AG08396 (cell line): ENCODE results near the gene DNAJC7.
"Not testable (repeated sequence)": the region's sequence is repeated elsewhere in the genome, so short reads cannot be mapped to it uniquely, and the experiment has no call there.

Experiments
- DNase-seq: peaks from one replicate; pipeline ENCODE4 v3.0.0; 2012; ENCODE audit warnings: low spot score, mixed read lengths

DNAJC7 gene

DNA sequence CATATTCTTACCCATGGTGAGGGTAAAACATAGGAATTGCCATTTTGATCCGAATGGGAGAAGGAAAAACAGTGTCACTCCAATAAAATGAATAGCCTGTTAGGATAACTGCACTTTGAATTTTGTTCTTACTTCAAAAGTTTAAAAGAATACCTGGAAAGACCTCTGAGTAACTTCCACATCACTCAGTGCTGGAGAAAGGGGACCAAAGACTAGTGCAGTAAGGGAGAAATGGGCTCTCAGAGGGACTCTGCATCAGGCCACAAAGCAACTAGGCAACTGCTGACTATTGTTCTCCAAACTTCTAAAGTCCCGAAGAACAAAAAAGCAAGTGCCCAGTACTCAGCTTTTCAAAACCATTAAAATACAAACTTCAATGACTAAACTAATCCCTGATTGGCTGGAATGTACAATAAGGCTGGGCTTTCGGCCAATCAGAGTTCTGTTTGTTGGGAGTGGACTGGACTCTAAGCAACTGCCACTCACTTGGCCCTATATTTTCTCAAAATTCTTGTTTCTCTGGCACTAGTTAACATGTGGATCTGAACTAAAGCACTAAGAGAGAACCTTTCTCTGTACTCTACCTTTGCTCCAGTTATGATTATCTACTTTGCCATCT is 6.2 kb downstream of the DNAJC7 start:
- peak; percentile 68 for DNase-seq

DNA sequence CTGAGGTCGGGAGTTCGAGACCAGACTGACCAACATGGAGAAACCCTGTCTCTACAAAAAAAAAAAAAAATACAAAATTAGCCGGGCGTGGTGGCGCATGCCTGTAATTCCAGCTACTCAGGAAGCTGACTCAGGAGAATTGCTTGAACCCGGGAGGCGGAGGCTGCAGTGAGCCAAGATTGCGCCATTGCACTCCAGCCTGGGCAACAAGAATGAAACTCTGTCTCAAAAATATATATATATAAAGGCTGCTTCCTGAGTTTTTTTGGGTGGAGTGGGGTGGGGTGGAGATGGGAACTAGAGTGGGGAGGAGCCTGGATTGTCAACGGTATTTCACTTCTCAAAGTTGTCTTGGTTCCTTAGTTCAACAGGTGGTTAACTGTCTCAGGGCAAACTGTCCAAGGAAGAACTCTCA is 7.0 kb downstream of the DNAJC7 start:
- not testable (repeated sequence) for DNase-seq

DNA sequence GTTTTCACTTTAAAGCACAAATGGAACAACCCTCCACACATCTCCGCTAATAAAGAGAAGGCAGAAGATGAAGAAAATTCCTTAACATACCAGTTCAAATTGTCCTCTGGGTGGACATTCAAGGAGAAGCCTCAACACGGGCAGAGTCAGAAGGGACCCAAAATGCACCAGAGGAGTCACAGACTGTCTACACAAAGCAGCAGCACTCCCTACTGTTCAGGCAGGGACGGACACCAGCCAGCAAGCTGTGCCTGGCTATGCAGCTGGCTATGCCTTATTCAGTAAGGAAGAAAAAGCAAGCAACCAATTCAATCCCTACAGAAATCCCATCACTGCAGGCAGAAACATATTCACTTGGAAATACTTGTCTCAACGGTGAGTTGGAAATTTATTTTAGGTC is 8.1 kb downstream of the DNAJC7 start:
- no peak for DNase-seq

DNA sequence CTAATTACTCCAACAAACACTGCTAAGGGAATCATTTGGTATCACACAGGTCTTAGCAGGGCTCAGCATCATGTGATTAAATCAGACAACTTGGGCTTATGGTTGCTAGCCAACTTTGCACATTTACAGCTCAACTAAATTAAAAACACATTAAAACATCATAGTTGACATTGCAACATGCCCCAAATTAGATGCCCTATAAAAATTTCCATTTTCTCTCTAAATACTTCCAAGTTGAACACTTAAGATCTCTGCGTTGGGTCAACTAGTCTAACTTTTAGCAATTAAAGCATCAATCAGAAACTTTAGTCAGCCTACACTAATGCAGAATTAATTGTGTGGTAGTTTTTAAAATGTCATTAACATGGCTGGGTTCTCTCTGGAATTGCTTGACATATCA is 12.1 kb downstream of the DNAJC7 start:
- no peak for DNase-seq

DNA sequence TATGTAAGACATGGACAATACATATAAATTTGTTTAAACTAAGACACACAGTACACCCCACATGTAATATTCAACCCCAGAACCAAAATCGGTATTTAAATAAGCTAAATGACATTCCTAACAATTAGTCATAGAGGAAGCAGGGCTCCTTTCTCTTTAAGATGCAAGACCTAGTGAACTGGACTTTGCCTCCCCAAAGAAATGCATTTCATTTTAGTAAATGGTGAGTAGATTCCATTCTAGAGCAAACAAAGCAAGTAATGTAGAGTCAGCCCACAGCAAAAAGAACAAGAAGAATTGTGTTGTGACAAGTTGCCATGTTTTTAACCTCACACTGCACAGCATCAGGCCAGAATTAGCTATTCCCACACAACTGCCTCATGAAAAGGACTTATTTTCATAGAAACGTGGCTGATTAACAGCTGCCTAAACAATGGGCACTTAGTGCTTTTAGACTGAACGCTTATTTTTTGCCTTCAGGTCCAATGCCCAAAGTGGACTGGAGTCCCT is 14.4 kb downstream of the DNAJC7 start:
- no peak for DNase-seq

DNA sequence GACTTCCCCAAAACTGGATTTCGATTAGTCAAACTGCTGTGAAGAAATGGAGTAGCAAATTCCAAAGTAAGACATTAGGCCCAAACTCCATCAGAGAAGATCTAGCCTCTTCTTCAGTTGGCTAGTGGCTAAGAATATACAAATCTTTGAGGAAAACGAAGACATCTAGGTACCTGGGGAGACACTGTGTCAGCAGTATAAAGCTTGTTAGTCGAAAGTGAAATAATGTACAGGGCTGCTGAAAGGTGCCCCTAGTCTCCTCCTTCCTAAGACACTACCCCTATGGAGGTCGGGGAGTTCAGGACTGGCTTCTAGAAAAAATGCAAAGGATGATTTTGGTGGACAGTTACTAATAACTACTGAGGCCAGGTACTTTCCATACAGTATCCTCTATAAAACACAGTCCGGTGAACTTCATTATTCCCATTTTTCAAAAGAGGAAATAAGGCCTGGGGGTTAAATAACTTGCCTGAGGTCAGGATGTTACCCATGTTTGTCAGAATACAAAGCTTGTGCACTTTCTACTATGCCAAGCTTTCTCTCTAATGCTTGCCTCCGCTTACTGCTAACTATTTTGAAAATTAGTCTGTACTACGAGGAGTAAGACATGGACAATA is 15.0 kb downstream of the DNAJC7 start:
- no peak for DNase-seq

DNA sequence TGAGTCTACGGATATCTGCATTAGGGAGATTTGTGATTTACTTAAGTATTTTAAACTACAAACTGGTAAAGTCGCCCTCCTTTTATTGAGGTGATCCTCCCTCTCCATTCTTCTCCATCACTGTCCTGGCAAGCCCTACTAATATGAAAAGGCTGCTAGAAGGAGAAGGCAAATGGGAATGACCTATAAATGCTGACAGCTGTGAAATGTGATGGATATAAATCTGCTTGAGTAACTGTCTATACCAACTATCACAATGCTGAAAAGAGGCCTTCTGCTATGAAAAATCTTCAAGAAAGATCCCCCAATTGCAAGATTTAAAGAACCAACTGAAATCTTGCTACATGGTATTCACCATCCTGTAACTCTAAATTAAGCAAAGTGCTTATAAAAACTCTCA is 15.5 kb downstream of the DNAJC7 start:
- DNase-seq = no peak

DNA sequence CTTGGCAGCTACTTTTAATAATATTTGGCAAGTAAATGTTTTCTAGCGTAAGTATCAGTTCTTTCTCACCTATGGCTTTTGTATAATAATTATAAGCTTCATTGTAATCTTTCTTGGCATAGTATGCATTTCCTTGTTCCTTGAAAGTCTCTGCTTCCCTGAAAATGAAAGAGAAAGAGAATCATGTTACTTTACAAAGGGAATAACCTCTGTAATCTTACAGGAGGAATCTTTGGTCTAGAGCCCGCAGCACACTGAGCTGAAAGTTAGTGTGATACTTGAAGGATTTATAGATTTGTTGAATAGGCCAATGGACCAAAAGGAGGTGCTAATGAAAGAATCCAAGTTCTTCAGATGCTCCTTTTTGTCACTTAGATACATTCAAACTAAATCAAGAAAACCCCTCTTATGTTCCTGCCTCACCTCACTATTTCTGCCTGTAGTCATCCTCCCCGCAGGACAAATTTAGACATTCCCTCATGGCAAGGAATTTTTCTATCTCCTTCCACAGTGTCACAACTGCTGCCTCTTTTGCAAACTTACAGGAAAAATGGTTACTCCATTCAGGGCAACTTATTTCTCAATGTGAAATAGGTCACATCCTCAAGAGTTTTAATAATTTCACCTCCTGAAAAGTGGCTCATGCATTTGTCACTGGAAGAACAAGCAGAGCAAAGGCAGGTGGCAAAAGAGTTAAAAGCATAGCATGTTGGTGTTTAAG is 16.7 kb downstream of the DNAJC7 start:
- no peak for DNase-seq

DNA sequence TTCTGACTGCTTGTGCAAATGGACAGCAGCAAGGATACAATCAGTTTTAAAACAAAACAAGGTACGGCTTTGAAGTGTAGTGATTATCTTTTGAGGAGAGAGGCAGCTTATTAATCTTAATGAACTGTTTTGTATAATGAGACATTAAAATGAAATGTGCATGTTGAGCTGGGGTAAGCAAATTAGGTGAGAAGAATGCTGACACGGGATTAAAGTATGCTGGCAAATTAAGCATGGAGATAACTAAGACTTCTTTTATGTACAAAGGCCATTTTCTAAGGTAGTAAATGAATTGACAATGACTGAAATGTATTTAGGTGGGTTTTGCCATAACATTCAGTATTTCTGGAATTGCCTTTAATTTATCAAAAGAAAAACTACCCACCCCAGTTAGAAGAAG is 18.7 kb downstream of the DNAJC7 start:
- DNase-seq = no peak

DNA sequence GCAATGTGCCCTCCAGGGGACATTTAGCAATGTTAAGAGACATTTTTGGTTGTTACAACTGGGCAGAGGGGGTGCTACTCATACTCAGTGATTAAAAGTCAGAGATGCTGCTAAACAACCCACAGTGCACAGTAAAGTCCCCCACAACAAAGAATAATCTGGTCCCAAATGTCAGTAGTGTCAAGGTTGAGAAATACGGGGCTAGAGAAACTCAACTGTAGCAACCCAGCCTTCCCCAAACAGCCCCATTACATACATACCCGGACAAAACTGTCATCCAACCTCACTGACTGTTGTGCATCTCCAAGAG is 20.4 kb downstream of the DNAJC7 start:
- no peak for DNase-seq

DNA sequence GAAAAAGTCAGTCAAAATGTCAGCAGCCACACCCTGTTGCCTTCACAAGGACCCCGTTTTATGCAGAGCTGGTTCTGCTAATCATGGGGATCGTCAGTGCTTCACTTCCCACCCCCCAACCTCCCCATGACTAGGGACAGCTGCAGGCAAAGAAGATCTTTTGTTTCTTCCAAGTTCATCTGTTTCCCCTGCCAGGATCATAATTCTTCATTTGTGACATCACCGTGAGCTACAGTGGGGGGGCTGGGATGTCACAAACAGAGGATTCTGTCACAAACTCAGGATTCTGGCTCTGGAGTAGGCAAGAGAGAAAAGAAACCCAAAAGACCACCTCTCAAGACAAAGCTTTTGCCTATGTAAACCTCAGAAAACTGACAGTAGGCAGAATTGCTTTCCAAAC is 24.7 kb downstream of the DNAJC7 start:
- no peak for DNase-seq

DNA sequence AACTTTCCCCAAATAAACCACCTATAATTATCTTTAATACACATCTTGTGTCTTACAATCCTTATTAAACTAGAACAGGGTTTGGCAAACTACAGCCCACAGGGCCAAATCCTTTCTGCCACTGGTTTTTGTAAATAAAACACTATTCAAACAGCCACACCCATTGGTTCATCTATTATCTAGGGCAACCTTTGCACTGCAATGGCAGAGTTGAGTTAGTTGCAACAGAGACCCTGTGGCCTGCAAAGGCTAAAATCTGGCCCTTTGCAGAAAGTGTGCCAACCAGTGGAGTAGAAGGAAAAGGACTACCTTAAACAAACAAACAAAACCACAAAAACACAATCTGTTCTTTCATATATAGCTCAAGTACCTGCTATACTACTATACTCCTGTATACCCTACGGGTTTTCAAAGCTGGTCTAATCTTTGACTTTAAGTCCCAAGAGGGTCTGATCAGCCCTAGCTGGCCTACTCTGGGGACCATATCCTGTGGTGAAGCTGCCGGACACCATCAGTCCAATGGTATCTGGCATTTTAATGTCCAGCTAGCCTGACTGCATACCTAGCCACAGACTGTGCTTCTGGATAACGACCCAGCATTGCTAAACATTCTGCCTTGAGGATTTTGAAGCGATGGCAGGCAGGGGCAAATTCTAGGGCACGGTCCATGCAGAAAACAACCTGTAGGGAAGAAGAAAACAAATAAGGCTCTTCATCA is 27.4 kb downstream of the DNAJC7 start:
- no peak for DNase-seq

DNA sequence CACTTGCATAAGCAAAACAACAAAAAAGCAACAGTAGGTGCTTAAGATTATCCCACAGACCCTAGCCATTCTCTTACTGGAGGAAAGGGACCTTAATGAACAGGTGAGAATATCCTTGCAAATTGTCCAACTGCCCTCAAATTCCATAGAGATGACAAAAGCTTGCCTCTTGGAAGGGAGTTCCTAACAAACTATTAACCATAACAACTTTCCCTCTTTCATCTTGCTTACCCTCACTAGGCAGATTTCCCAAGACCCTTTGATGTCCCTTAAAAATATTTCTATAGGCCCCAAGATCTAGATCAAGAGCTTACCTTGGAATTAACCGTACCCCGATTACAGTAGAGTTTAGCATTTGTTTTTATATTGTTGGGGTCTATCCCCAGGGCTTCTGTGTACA is 28.8 kb downstream of the DNAJC7 start:
- no peak for DNase-seq

DNA sequence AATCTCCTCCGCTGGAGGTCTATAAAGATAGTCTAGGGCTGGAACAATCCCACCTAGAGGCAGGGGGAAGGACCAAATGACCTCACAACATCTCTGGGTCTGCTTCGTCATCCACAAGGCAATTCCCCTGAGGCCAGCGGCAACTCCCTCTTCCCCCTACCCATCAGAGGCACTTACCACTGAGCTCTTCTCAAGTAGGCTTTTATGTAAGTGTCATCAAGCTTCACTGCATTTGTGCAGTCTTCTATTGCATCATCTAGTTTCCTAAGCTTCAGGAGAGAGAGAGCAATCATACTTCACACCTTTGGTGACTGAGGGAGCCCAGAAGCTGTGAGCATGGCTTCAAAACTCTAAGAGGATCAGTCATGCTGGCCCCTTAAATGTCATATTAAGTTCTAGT is 29.6 kb downstream of the DNAJC7 start:
- no peak for DNase-seq

DNA sequence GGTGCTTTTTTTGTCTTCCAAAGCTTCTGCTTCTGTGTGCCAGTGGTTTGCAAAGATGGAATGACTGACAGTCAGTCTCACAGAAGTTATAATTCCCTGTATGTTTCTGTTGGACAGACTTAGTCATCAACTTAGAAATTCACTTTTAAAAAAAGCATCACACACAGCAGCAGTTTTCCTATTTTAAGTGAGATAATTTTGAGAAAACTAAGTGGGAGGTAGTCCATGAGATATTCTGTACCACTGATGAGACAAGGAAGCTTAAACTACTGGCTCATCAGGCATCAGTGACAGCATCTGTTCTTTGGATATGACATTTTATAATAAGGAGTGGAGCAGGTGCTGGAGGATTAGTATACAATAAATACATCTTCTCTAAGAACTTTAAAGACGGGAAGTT is 30.6 kb downstream of the DNAJC7 start:
- DNase-seq = no peak

DNA sequence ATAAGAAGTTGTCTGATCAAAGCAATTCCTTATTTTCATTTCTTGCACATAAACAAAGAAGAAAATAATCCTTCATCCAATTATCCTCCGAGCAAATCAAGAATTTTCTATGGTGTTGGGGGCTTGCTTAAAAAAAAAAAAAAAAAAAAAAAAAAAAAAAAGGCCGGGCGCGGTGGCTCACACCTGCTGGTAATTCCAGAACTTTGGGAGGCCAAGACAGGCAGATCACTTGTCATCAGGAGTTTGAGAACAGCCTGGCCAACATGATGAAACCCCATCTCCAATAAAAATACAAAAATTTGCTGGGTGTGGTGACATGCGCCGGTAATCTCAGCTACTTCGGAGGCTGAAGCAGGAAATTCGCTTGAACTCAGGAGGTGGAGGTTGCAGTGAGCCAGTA is 31.3 kb downstream of the DNAJC7 start:
- DNase-seq = no peak

DNA sequence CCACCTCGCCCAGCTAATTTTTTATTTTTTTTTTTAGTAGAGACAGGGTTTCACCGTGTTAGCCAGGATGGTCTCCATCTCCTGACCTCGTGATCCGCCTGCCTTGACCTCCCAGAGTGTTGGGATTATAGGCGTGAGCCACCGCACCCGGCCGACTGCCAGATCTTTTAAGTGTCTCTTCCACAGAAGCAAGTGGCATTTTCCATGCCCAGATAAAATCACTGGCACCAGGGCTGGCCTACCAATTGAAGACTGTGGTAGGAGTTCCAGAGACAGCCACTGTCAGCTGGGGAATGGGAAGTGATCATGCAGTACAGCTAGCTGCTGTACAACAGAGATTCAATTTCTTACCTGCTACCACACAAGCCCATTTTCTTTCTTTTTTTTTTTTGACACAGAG is 32.8 kb downstream of the DNAJC7 start:
- no peak for DNase-seq

DNA sequence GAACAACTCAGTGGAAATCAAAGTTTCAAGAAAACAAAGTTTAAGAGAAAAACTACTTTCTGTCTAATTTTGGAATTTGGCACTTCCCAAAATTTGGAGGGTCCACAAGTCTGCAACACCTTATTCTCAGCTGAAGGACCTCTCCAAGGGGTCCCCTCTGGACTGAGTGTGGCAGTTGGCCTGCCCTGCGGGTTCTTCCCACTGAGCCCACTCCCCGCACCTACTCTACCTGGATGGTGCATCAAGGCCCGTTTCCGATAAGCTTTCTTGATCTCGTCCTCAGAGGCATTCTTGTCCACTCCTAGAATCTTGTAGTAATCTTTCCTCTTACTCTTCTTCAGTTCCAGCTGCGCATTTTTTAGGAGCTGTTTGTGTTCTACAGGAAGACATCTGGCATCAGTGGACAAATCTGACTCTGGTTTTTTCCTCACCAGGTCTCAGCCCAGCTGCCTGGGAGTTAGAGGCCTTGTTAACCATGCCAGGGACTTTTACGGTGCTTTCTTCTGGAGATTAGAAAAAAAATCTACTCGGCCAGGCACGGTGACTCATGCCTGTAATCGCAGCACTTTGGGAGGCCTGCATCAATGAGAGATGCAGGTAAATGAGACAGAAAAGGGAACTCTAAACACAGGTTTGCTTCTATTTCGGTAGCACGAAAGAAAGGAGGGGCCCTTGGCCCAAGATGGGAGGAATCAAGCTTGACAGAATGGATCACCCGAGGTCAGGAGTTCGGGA is 35.0 kb downstream of the DNAJC7 start:
- DNase-seq = no peak

DNA sequence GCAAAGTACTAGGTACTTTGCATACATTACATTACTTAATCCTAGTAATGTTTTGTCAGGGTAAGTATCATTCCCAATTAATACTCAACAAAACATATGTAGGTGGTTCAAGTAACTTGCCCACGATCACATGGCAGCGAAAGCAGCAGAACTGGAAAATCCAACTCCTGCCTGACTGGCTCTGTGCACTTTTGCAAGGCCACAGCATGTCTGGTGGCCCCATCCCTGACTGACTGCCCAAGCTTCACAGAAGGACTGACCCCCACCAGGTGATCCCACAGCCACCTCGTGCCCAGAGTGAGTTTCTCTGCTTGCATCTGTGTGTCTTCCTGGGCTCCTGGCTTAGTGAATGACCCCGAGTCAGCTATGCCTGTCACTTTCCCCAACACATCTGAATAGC is 39.2 kb downstream of the DNAJC7 start:
- DNase-seq = no peak

DNA sequence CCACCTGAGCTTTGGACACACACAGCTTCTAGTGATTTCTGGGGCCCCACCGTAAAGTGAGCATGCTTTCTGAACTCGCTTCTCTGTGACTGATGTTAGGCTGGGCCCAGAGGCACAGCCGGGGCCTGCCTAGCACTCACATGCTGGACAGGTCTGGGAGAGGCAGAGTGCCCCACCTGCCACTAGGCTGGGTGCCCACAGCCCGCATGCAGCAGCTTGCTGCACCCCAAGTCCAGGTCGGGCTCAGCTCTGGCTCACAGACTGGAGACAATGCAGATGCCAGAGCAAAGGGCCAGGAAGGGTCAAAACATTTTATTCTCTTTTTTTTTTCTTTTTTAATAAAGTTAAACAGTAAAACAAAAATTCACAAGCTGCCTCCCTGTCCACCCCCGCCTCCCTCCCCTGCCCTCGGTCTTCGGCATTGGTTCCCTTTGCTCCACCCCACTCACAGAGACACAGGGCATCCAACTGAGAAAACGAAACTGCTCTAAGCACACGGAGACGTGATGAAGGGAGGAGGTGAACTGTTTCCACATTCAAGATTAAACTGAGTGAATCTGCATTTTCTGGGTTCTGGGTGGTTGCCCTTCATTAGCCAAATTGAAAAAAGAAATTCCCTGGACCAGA is 41.0 kb downstream of the DNAJC7 start:
- peak; percentile 67 for DNase-seq
